SK-N-SH (cell line): ENCODE data around the gene NAGA. TPM values are rescaled to one million over a fixed set of nuclear protein-coding genes. Genes with fewer than 3 reads are reported as not detected.

Experiments
- CTCF ChIA-PET: fragments of 300-600, 350-600 bp; formaldehyde crosslinking; extraction: SDS; loops from one replicate; lab custom pipeline; 2021; lab: Yijun Ruan, JAX
- POLR2A ChIA-PET: fragments of 350-600 bp; sonication (Branson Sonifier 250); formaldehyde crosslinking; extraction: SDS; loops from one replicate; lab custom pipeline; 2020; ENCODE audit warnings: antibody characterized with exemption, inconsistent platforms; lab: Yijun Ruan, JAX
- DNase-seq: peaks from one replicate; pipeline ENCODE4 v3.0.0; 2012
- H2AFZ ChIP-seq: fragments of 200-600 bp; sonication (generic); 2 replicates; pipeline ENCODE4 v1.8.1; 2016; ENCODE audit warnings: antibody characterized with exemption, mild to moderate bottlenecking, low read depth
- H3F3A ChIP-seq: fragments of 200-600 bp; sonication (generic); replicated peaks from 2 replicates; pipeline ENCODE3; 2016; ENCODE audit warnings: antibody characterized with exemption, mild to moderate bottlenecking; ENCODE audit not compliant: insufficient read depth
- H3K27ac ChIP-seq, 2 experiments: fragments of 200-500 bp in 1 of 2; fragments of 200-600 bp in 1 of 2; sonication (Bioruptor generic) in 1 of 2; sonication (generic), shearing (Covaris generic) in 1 of 2; 2 replicates each; pipeline versions ENCODE4 v1.5.1 to v1.6.1; 2014 to 2016; ENCODE audit warnings: low read depth in 2 of 2, inconsistent platforms in 1 of 2, low read length in 1 of 2, mild to moderate bottlenecking in 1 of 2, mixed read lengths in 1 of 2
- H3K27me3 ChIP-seq: fragments of 200-600 bp; sonication (generic), shearing (Covaris generic); 2 replicates; pipeline ENCODE4 v1.6.1; 2016; ENCODE audit warnings: mixed run types; ENCODE audit not compliant: insufficient read depth
- H3K36me3 ChIP-seq, 2 experiments: fragments of 200-500 bp in 1 of 2; fragments of 200-600 bp in 1 of 2; sonication (Bioruptor generic) in 1 of 2; sonication (generic) in 1 of 2; replicated peaks in 1 of 2; 2 replicates each; pipeline versions ENCODE3 to v1.5.1; 2014 to 2016; ENCODE audit warnings: low read length in 1 of 2, mild to moderate bottlenecking in 1 of 2; ENCODE audit not compliant: insufficient read depth in 2 of 2, control insufficient read depth in 1 of 2
- H3K4me1 ChIP-seq, 2 experiments: fragments of 200-500 bp in 1 of 2; fragments of 200-600 bp in 1 of 2; sonication (Bioruptor generic) in 1 of 2; sonication (generic), shearing (Covaris generic) in 1 of 2; 2 replicates each; pipeline versions ENCODE4 v1.5.1 to v1.6.1; 2014 to 2016; ENCODE audit warnings: low read depth in 1 of 2, low read length in 1 of 2, mixed run types in 1 of 2; ENCODE audit not compliant: insufficient read depth in 2 of 2, control insufficient read depth in 1 of 2
- H3K4me2 ChIP-seq: fragments of 200-600 bp; sonication (generic), shearing (Covaris generic); 2 replicates; pipeline ENCODE4 v1.6.1; 2017; ENCODE audit warnings: mixed run types
- H3K4me3 ChIP-seq, 2 experiments: fragments of 200-500 bp in 1 of 2; fragments of 200-600 bp in 1 of 2; sonication (Bioruptor generic) in 1 of 2; sonication (generic), shearing (Covaris generic) in 1 of 2; 2 replicates each; pipeline versions ENCODE4 v1.5.1 to v1.8.1; 2014 to 2016; ENCODE audit warnings: low read depth in 2 of 2, inconsistent platforms in 1 of 2, low read length in 1 of 2, mild to moderate bottlenecking in 1 of 2, mixed read lengths in 1 of 2, moderate library complexity in 1 of 2
- H3K79me2 ChIP-seq: fragments of 200-600 bp; sonication (generic); 2 replicates; pipeline ENCODE4 v1.8.1; 2017; ENCODE audit warnings: mild to moderate bottlenecking; ENCODE audit not compliant: insufficient read depth
- H3K9ac ChIP-seq: fragments of 200-600 bp; sonication (generic); 2 replicates; pipeline ENCODE4 v1.6.1; 2017; ENCODE audit warnings: mixed run types
- H3K9me2 ChIP-seq: fragments of 200-600 bp; sonication (generic); 2 replicates; pipeline ENCODE4 v1.6.1; 2017; ENCODE audit warnings: mixed run types
- H3K9me3 ChIP-seq: fragments of 200-600 bp; sonication (generic); 2 replicates; pipeline ENCODE4 v1.6.1; 2017; ENCODE audit warnings: mixed run types, mild to moderate bottlenecking, moderate library complexity
- H4K20me1 ChIP-seq: fragments of 200-600 bp; sonication (generic); 2 replicates; pipeline ENCODE4 v1.6.1; 2017; ENCODE audit warnings: mild to moderate bottlenecking, mixed run types; ENCODE audit not compliant: insufficient read depth
- EP300 ChIP-seq, 2 experiments: IDR thresholded peaks; 2 replicates each; pipeline versions ENCODE4 v1.4.0 to v1.6.1; 2012; ENCODE audit warnings: borderline replicate concordance in 1 of 2, low read depth in 1 of 2, low read length in 1 of 2
- EZH2phosphoT487 ChIP-seq: fragments of 200-600 bp; sonication (generic); IDR thresholded peaks from 2 replicates; pipeline ENCODE4 v1.6.1; 2017; ENCODE audit warnings: low read depth, mixed run types, mild to moderate bottlenecking, antibody characterized with exemption, moderate library complexity, borderline replicate concordance
- FOXJ3 ChIP-seq: sonication (generic); formaldehyde crosslinking; IDR thresholded peaks from 2 replicates; pipeline ENCODE4 v1.5.1; 2020; ENCODE audit warnings: mild to moderate bottlenecking, missing genetic modification reagents
- GATA2 ChIP-seq: sonication (generic); formaldehyde crosslinking; IDR thresholded peaks from 2 replicates; pipeline ENCODE4 v1.5.0; 2020; ENCODE audit warnings: mild to moderate bottlenecking, missing genetic modification reagents
- NFIC ChIP-seq: IDR thresholded peaks from 2 replicates; pipeline ENCODE4 v1.4.0; 2012; ENCODE audit warnings: borderline replicate concordance
- NRF1 ChIP-seq: IDR thresholded peaks from 2 replicates; pipeline ENCODE4 v1.6.1; 2012; ENCODE audit warnings: low read depth, mild to moderate bottlenecking, low read length
- RFX5 ChIP-seq: IDR thresholded peaks from 2 replicates; pipeline ENCODE4 v1.6.1; 2012; ENCODE audit warnings: mild to moderate bottlenecking, improper control_type of control experiment, low read length
- TAF1 ChIP-seq: IDR thresholded peaks from 2 replicates; pipeline ENCODE4 v1.6.1; 2012; ENCODE audit warnings: low read depth, mild to moderate bottlenecking, low read length, moderate library complexity, borderline replicate concordance
- WGBS: methylation state at CpG from one replicate; pipeline ENCODE4 v1.1.6; 2017; ENCODE audit warnings: low lambda C conversion rate; 5-methylcytosine and 5-hydroxymethylcytosine counted together
- polyA plus RNA-seq, 3 experiments: library from polyadenylated mRNA; depleted of rRNA; stranded (reverse); fragments of >200 nt; gene quantifications; 2 replicates each; pipeline ENCODE4 v1.2.3, GENCODE V29; 2012
- TF ChIP-seq, protein P1 (sequence below): fragments of 200-600 bp; sonication (generic); IDR thresholded peaks from 2 replicates; pipeline ENCODE4 v1.6.1; 2017; ENCODE audit warnings: antibody characterized with exemption, mild to moderate bottlenecking, moderate library complexity
- TF ChIP-seq, protein P2 (sequence below): IDR thresholded peaks from 2 replicates; pipeline ENCODE4 v1.4.0; 2012; ENCODE audit warnings: low read depth
- TF ChIP-seq, protein P3 (sequence below): IDR thresholded peaks from 2 replicates; pipeline ENCODE4 v1.6.1; 2012; ENCODE audit warnings: mild to moderate bottlenecking, low read depth, low read length, moderate library complexity

Gene NAGA
- polyA plus RNA-seq, 1 of the 3 experiments (the other 2 are of a cell fraction): 16.8 TPM

DNA sequence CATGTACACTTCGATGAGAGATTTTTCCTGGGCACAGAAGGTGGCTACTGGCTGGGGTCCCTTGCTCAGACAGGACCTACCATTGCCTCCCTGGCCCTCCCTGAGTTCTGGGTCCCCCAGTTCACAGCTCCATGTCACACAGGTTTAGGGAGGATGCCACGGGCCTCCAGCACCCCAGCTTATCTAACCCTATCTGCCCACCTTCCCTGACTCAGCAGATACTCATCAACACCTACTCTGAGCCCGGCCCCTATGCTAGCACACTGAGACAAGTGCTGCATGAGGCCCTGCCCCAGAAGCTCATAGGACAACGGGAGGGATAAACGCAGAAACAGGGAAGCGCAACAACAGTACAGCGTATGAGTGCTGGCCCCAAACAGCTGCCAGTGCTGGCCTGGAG is 9.6 kb downstream of the NAGA start:
- Histone ChIP-seq H3K4me2 (no peak overlapping the region), H3K36me3 (no peaks in the 10 kb centered on the region), H3K4me3 (no peak overlapping the region), H3K27ac (no peak overlapping the region), H3K9me3 (no peaks in the 10 kb centered on the region), H4K20me1 (no peaks in the 10 kb centered on the region), H3K27me3 (no peaks in the 10 kb centered on the region), H3K9me2 (no peaks in the 10 kb centered on the region), H2AFZ (no peak overlapping the region), H3K79me2 (no peaks in the 10 kb centered on the region), H3K9ac (no peak overlapping the region), H3F3A (no peaks in the 10 kb centered on the region), H3K4me1 (no peaks in the 10 kb centered on the region)
- WGBS: 100% methylated on average over 1 of the region's 7 CpGs
- no peak for DNase-seq
- ChIA-PET CTCF (no interaction called here), POLR2A (no interaction called here)
- TF ChIP-seq, protein P1, sequence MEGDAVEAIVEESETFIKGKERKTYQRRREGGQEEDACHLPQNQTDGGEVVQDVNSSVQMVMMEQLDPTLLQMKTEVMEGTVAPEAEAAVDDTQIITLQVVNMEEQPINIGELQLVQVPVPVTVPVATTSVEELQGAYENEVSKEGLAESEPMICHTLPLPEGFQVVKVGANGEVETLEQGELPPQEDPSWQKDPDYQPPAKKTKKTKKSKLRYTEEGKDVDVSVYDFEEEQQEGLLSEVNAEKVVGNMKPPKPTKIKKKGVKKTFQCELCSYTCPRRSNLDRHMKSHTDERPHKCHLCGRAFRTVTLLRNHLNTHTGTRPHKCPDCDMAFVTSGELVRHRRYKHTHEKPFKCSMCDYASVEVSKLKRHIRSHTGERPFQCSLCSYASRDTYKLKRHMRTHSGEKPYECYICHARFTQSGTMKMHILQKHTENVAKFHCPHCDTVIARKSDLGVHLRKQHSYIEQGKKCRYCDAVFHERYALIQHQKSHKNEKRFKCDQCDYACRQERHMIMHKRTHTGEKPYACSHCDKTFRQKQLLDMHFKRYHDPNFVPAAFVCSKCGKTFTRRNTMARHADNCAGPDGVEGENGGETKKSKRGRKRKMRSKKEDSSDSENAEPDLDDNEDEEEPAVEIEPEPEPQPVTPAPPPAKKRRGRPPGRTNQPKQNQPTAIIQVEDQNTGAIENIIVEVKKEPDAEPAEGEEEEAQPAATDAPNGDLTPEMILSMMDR: no peak
- TF ChIP-seq, protein P2, sequence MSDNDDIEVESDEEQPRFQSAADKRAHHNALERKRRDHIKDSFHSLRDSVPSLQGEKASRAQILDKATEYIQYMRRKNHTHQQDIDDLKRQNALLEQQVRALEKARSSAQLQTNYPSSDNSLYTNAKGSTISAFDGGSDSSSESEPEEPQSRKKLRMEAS: no peak
- TF ChIP-seq EP300 (IDR thresholded peaks at IDR 0.05; ENCODE audit: borderline replicate concordance in 1 of 2, low read depth in 1 of 2, low read length in 1 of 2) (no peak), GATA2 (CRISPR knock-in tag) (no peak), EZH2phosphoT487 (no peak), FOXJ3 (CRISPR knock-in tag) (no peak), NFIC (no peak), TAF1 (no peak), RFX5 (no peak)
- TF ChIP-seq, protein P3, sequence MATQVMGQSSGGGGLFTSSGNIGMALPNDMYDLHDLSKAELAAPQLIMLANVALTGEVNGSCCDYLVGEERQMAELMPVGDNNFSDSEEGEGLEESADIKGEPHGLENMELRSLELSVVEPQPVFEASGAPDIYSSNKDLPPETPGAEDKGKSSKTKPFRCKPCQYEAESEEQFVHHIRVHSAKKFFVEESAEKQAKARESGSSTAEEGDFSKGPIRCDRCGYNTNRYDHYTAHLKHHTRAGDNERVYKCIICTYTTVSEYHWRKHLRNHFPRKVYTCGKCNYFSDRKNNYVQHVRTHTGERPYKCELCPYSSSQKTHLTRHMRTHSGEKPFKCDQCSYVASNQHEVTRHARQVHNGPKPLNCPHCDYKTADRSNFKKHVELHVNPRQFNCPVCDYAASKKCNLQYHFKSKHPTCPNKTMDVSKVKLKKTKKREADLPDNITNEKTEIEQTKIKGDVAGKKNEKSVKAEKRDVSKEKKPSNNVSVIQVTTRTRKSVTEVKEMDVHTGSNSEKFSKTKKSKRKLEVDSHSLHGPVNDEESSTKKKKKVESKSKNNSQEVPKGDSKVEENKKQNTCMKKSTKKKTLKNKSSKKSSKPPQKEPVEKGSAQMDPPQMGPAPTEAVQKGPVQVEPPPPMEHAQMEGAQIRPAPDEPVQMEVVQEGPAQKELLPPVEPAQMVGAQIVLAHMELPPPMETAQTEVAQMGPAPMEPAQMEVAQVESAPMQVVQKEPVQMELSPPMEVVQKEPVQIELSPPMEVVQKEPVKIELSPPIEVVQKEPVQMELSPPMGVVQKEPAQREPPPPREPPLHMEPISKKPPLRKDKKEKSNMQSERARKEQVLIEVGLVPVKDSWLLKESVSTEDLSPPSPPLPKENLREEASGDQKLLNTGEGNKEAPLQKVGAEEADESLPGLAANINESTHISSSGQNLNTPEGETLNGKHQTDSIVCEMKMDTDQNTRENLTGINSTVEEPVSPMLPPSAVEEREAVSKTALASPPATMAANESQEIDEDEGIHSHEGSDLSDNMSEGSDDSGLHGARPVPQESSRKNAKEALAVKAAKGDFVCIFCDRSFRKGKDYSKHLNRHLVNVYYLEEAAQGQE: no peak

DNA sequence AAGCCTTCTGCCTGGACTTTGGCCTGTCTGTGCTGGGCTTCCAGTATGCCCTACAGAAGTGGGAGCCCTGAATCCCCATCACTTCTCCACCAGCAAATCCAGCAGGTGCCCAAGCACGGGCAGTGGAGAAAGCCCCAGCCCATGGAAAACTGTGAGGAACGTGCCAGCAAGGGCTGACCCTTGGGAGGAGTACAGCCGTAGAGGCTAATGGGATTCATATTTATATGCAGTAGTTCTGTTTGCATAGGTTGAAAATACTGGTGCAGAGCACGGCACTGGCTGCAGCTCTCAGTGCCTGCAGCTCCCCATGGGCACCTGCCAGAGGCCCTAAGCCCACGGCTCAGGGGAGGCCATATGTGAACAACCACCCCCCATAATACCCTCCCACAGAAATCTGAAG is 10.1 kb downstream of the NAGA start:
- CTCF ChIA-PET: no interaction called here

More for the DNA sequence above, 10.1 kb downstream of the NAGA start:
- no peak overlapping the region for H3K9ac ChIP-seq
- H3K79me2 ChIP-seq: no peaks in the 10 kb centered on the region
- no peak overlapping the region for H3K4me3 ChIP-seq
- no peaks in the 10 kb centered on the region for H4K20me1 ChIP-seq
- no peak overlapping the region for H2AFZ ChIP-seq
- whole genome bisulfite sequencing: 100% methylated on average over 2 of the region's 5 CpGs
- no peak overlapping the region for H3K4me2 ChIP-seq
- no peak overlapping the region for H3K27ac ChIP-seq
- no peak for TF ChIP-seq NRF1
- TF ChIP-seq, all 33 proteins: peak for 0
- H3K9me2 ChIP-seq: no peaks in the 10 kb centered on the region
- no peak for DNase-seq
- no peaks in the 10 kb centered on the region for H3F3A ChIP-seq
- no peaks in the 10 kb centered on the region for H3K4me1 ChIP-seq
- H3K9me3 ChIP-seq: no peaks in the 10 kb centered on the region
- POLR2A ChIA-PET: no interaction called here
- no peaks in the 10 kb centered on the region for H3K27me3 ChIP-seq
- no peaks in the 10 kb centered on the region for H3K36me3 ChIP-seq
